OCI-LY1 (cell line): Measurements from ENCODE around the gene MDN1.

Experiments
- H2AFZ ChIP-seq: fragments of 200-600 bp; sonication (generic), shearing (Covaris generic); 2 replicates; pipeline ENCODE4 v1.6.0; 2014; ENCODE audit warnings: antibody characterized with exemption, mild to moderate bottlenecking, low read length
- H3F3A ChIP-seq: fragments of 200-600 bp; sonication (generic), shearing (Covaris generic); 2 replicates; pipeline ENCODE4 v1.6.0; 2014; ENCODE audit warnings: mild to moderate bottlenecking, antibody characterized with exemption, low read length, moderate library complexity; ENCODE audit not compliant: insufficient read depth
- H3K27ac ChIP-seq: fragments of 200-600 bp; sonication (generic); 2 replicates; pipeline ENCODE4 v1.5.1; 2014; ENCODE audit warnings: low read length, mixed run types, mild to moderate bottlenecking, low read depth; ENCODE audit not compliant: poor library complexity, severe bottlenecking
- H3K27me3 ChIP-seq: fragments of 200-600 bp; sonication (generic); 2 replicates; pipeline ENCODE4 v1.6.0; 2014; ENCODE audit warnings: antibody characterized with exemption, mild to moderate bottlenecking, low read length, moderate library complexity; ENCODE audit not compliant: insufficient read depth
- H3K36me3 ChIP-seq: fragments of 200-600 bp; sonication (generic); 2 replicates; pipeline ENCODE4 v1.6.1; 2014; ENCODE audit warnings: mild to moderate bottlenecking, antibody characterized with exemption, low read length, moderate library complexity, mixed read lengths; ENCODE audit not compliant: insufficient read depth
- H3K4me1 ChIP-seq: fragments of 200-600 bp; sonication (generic); 2 replicates; pipeline ENCODE4 v1.5.1; 2014; ENCODE audit warnings: mild to moderate bottlenecking, low read length, moderate library complexity; ENCODE audit not compliant: insufficient read depth, severe bottlenecking
- H3K4me2 ChIP-seq: fragments of 200-600 bp; sonication (generic), shearing (Covaris generic); 2 replicates; pipeline ENCODE4 v1.6.1; 2014; ENCODE audit warnings: low read length
- H3K4me3 ChIP-seq: fragments of 200-600 bp; sonication (generic); 2 replicates; pipeline ENCODE4 v1.5.1; 2014; ENCODE audit warnings: low read length, low read depth, mild to moderate bottlenecking, mixed read lengths; ENCODE audit not compliant: poor library complexity, severe bottlenecking
- H3K79me2 ChIP-seq: fragments of 200-600 bp; shearing (Covaris generic); 2 replicates; pipeline ENCODE4 v1.6.1; 2016; ENCODE audit warnings: mixed run types, low read length, mixed read lengths; ENCODE audit not compliant: insufficient read depth
- H3K9ac ChIP-seq: fragments of 200-600 bp; sonication (generic), shearing (Covaris generic); 2 replicates; pipeline ENCODE4 v1.6.1; 2014; ENCODE audit warnings: mild to moderate bottlenecking, low read length, mixed read lengths
- H3K9me2 ChIP-seq: fragments of 200-600 bp; sonication (generic), shearing (Covaris generic); 2 replicates; pipeline ENCODE4 v1.6.1; 2014; ENCODE audit warnings: low read depth, mild to moderate bottlenecking, low read length, mixed read lengths
- H3K9me3 ChIP-seq: fragments of 200-600 bp; shearing (Covaris generic); 2 replicates; pipeline ENCODE4 v1.6.1; 2014; ENCODE audit warnings: low read length, mixed read lengths
- H4K20me1 ChIP-seq: fragments of 200-600 bp; sonication (generic), shearing (Covaris generic); 2 replicates; pipeline ENCODE4 v1.6.0; 2016; ENCODE audit warnings: mild to moderate bottlenecking, low read length; ENCODE audit not compliant: insufficient read depth
- EZH2 ChIP-seq: fragments of 200-600 bp; sonication (generic), shearing (Covaris generic); IDR thresholded peaks from 2 replicates; pipeline ENCODE4 v1.8.0; 2017; ENCODE audit warnings: borderline replicate concordance, mixed run types, mild to moderate bottlenecking, antibody characterized with exemption, low read length, moderate library complexity, mixed read lengths
- TF ChIP-seq, protein P1 (sequence below): fragments of 200-600 bp; sonication (generic), shearing (Covaris generic); IDR thresholded peaks from 2 replicates; pipeline ENCODE4 v1.5.1; 2017; ENCODE audit warnings: mild to moderate bottlenecking, antibody characterized with exemption, low read length, moderate library complexity, mixed read lengths

The MDN1 gene

DNA sequence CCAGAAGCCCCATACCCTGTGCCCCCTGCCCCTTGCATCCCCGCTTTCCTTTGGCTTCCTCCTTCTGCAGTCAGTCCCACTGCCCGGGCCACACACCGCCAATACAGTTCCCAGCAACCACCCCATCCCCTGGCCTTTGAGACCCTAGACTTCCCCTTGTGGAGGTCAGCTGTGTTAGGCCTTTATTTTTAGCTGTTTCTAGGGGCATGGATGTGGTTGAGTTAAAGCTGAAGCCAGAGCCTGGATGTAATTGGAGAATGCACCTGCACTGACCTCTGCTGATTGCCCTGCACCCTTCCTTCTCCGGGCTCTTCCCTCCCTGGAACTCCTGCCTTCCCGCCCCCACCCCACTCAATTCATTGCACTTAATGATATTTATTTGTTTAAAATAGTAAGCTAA, 214.9 kb downstream of the MDN1 start:
- no peak overlapping the region for H3K4me3 ChIP-seq
- no peak overlapping the region for H3K4me2 ChIP-seq
- no peak overlapping the region for H3K27ac ChIP-seq
- H3F3A ChIP-seq, result no peaks in the 10 kb centered on the region
- no peaks in the 10 kb centered on the region for H3K9me2 ChIP-seq
- no peaks in the 10 kb centered on the region for H3K36me3 ChIP-seq
- H3K27me3 ChIP-seq, result 0 out of 2 replicates have a peak, but pooled peaks cover 3% of the 10 kb centered on the region
- no peaks in the 10 kb centered on the region for H4K20me1 ChIP-seq
- TF ChIP-seq, protein P1, sequence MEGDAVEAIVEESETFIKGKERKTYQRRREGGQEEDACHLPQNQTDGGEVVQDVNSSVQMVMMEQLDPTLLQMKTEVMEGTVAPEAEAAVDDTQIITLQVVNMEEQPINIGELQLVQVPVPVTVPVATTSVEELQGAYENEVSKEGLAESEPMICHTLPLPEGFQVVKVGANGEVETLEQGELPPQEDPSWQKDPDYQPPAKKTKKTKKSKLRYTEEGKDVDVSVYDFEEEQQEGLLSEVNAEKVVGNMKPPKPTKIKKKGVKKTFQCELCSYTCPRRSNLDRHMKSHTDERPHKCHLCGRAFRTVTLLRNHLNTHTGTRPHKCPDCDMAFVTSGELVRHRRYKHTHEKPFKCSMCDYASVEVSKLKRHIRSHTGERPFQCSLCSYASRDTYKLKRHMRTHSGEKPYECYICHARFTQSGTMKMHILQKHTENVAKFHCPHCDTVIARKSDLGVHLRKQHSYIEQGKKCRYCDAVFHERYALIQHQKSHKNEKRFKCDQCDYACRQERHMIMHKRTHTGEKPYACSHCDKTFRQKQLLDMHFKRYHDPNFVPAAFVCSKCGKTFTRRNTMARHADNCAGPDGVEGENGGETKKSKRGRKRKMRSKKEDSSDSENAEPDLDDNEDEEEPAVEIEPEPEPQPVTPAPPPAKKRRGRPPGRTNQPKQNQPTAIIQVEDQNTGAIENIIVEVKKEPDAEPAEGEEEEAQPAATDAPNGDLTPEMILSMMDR, result no peak
- TF ChIP-seq EZH2, result no peak
- no peak overlapping the region for H2AFZ ChIP-seq
- H3K9ac ChIP-seq, result no peak overlapping the region
- no peaks in the 10 kb centered on the region for H3K4me1 ChIP-seq
- H3K9me3 ChIP-seq, result no peaks in the 10 kb centered on the region
- H3K79me2 ChIP-seq, result no peaks in the 10 kb centered on the region

DNA sequence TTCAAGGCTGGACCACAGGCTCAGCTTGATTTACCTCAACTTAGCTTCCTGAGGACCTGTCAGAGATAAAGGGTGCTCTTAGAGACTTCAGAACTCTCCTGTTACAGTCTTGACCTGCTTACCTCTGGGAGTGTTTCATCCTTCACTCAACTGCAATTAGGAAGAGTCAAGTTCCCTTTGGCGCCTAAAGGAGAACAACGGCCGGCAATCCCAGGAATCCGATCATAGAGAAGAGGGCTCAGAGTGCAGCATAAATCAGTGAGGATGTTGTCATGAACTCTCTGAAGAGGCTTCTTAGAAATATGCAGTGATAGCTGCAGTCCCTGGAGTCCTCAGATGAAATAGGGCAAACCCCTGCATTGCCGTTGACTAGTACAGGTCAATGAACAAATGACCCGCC, 217.4 kb downstream of the MDN1 start:
- no peak for TF ChIP-seq EZH2
- TF ChIP-seq, protein P1, result no peak
- Histone ChIP-seq H4K20me1 (no peaks in the 10 kb centered on the region), H2AFZ (no peak overlapping the region), H3K27ac (no peak overlapping the region), H3F3A (no peaks in the 10 kb centered on the region), H3K4me2 (no peak overlapping the region), H3K9ac (no peak overlapping the region), H3K4me1 (no peaks in the 10 kb centered on the region), H3K9me2 (no peaks in the 10 kb centered on the region), H3K36me3 (no peaks in the 10 kb centered on the region), H3K9me3 (no peaks in the 10 kb centered on the region), H3K27me3 (0 out of 2 replicates have a peak, but pooled peaks cover 3% of the 10 kb centered on the region), H3K79me2 (no peaks in the 10 kb centered on the region), H3K4me3 (no peak overlapping the region)

DNA sequence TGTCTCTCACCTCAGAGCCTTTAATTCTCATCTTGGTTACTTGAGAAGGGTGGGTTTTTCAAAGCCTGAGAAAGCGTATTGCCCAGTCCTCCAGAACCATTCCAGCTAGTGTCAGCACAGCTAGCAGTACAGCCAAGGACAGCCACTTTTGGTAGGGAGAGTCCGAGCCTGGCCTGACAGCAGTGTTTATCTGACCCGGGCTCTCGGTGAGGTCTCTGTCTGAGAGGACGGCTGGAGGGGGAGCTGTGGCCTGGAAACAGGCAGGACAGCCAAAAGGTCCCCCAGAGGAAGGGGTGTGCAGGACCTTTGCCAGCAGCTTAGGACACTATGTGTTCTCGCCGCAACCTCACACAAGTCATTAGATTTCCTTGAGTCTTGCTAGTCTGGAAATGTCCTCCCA, 219.9 kb downstream of the MDN1 start:
- Histone ChIP-seq H3K4me1 (peaks cover 9% of the 10 kb centered on the region), H3K4me3 (no peak overlapping the region), H3K27me3 (0 out of 2 replicates have a peak, but pooled peaks cover 3% of the 10 kb centered on the region), H2AFZ (no peak overlapping the region), H4K20me1 (no peaks in the 10 kb centered on the region), H3K4me2 (no peak overlapping the region), H3F3A (no peaks in the 10 kb centered on the region), H3K79me2 (no peaks in the 10 kb centered on the region), H3K36me3 (no peaks in the 10 kb centered on the region), H3K27ac (no peak overlapping the region), H3K9me2 (no peaks in the 10 kb centered on the region), H3K9ac (no peak overlapping the region), H3K9me3 (no peaks in the 10 kb centered on the region)
- TF ChIP-seq, protein P1, result no peak
